ENCODE results near the gene ZNF134. TPM values are rescaled to one million over a fixed set of nuclear protein-coding genes. Genes with fewer than 3 reads are reported as not detected.

Gene ZNF134
- total RNA-seq (2014; rRNA removed; shearing (Covaris generic)) (55.7 and 79.6 TPM in 2 replicates), polyA plus RNA-seq (2016; fragmentation: Nextera tagmentation; extraction: Ambion mirVana) (13.1 and 14.6 TPM in 2 replicates)
- long read RNA-seq, full-length matches to known transcripts: 29 of 32 reads
- long read RNA-seq, partial matches to known transcripts: 0 of 32 reads
- long read RNA-seq, other reads (novel, unspliced or antisense): 3 of 32 reads

DNA sequence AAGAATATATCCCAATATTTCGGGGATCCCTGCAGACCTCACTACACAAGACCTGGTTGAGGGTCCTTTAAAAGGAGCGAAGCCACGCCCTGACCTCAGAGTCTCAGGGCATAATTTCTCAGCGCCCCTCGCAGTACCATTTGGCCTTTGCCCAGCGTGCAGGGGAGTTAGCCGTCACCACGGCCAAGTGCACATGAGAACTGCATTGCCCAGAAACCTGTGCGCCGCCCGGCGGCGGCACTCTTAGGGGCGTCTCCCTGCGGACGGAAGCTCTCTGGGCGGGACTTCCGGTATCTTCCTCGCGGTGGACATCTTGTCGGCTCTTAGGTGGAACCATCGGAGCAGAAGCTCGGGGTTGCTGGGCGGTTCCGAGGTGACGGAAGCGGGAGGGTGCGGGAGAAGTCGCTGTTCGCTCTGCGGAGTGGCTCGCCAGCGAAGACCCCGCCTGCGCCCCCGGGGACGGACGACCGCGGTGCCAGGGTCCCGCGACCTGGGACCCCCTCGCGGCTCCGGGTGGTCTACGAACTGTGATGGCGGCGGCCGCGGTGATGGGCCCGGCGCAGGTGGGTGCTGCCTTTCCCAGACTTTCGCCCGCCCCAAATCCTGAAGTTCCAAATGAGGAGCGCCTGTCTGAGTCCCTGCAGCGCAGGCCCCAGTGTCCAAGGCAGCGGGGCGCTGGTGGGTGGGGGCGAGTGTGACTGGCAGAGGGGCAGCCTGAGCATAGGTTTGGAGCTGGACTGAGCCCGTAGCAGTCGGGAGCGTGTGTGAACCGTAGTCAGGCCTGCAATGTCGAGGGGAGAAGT lies at the start of gene ZNF134:
Gene ZNF134 (plus strand): TSS at position 302 of the 803 bp plus-strand sequence. CDS start 5,227 bp downstream, outside the sequence.
- no peak for TF ChIP-seq NANOG (IDR thresholded peaks at IDR 0.05; ENCODE audit: borderline replicate concordance)
- no peak for TF ChIP-seq EZH2phosphoT487 (IDR thresholded peaks at IDR 0.05; ENCODE audit: unreplicated experiment)
- TF ChIP-seq ZNF331 (CRISPR knock-in tag; IDR thresholded peaks at IDR 0.05; ENCODE audit: low read depth): no peak
- TF ChIP-seq STAT1 (IDR thresholded peaks at IDR 0.05; ENCODE audit: unreplicated experiment): no peak
- TF ChIP-seq, protein P1, sequence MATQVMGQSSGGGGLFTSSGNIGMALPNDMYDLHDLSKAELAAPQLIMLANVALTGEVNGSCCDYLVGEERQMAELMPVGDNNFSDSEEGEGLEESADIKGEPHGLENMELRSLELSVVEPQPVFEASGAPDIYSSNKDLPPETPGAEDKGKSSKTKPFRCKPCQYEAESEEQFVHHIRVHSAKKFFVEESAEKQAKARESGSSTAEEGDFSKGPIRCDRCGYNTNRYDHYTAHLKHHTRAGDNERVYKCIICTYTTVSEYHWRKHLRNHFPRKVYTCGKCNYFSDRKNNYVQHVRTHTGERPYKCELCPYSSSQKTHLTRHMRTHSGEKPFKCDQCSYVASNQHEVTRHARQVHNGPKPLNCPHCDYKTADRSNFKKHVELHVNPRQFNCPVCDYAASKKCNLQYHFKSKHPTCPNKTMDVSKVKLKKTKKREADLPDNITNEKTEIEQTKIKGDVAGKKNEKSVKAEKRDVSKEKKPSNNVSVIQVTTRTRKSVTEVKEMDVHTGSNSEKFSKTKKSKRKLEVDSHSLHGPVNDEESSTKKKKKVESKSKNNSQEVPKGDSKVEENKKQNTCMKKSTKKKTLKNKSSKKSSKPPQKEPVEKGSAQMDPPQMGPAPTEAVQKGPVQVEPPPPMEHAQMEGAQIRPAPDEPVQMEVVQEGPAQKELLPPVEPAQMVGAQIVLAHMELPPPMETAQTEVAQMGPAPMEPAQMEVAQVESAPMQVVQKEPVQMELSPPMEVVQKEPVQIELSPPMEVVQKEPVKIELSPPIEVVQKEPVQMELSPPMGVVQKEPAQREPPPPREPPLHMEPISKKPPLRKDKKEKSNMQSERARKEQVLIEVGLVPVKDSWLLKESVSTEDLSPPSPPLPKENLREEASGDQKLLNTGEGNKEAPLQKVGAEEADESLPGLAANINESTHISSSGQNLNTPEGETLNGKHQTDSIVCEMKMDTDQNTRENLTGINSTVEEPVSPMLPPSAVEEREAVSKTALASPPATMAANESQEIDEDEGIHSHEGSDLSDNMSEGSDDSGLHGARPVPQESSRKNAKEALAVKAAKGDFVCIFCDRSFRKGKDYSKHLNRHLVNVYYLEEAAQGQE (IDR thresholded peaks at IDR 0.05; ENCODE audit: unreplicated experiment): no peak
- no peak for TF ChIP-seq EZH2 (IDR thresholded peaks at IDR 0.05; ENCODE audit: low read depth, unreplicated experiment)
- peak; percentile 85 for TF ChIP-seq POLR2AphosphoS5 (IDR thresholded peaks at IDR 0.05; ENCODE audit: low read depth)
- TF ChIP-seq, protein P2, sequence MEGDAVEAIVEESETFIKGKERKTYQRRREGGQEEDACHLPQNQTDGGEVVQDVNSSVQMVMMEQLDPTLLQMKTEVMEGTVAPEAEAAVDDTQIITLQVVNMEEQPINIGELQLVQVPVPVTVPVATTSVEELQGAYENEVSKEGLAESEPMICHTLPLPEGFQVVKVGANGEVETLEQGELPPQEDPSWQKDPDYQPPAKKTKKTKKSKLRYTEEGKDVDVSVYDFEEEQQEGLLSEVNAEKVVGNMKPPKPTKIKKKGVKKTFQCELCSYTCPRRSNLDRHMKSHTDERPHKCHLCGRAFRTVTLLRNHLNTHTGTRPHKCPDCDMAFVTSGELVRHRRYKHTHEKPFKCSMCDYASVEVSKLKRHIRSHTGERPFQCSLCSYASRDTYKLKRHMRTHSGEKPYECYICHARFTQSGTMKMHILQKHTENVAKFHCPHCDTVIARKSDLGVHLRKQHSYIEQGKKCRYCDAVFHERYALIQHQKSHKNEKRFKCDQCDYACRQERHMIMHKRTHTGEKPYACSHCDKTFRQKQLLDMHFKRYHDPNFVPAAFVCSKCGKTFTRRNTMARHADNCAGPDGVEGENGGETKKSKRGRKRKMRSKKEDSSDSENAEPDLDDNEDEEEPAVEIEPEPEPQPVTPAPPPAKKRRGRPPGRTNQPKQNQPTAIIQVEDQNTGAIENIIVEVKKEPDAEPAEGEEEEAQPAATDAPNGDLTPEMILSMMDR (conservative IDR thresholded peaks at IDR 0.05; ENCODE audit: low read depth in 2 of 2): no peak
- no peak for TF ChIP-seq ZNF114 (CRISPR knock-in tag; IDR thresholded peaks at IDR 0.05)
- peak; percentile 61; the same call in 1 of the 2 replicates for TF ChIP-seq CREB1 (CRISPR knock-in tag; IDR thresholded peaks at IDR 0.05; ENCODE audit: low read depth)
- TF ChIP-seq, protein P3, sequence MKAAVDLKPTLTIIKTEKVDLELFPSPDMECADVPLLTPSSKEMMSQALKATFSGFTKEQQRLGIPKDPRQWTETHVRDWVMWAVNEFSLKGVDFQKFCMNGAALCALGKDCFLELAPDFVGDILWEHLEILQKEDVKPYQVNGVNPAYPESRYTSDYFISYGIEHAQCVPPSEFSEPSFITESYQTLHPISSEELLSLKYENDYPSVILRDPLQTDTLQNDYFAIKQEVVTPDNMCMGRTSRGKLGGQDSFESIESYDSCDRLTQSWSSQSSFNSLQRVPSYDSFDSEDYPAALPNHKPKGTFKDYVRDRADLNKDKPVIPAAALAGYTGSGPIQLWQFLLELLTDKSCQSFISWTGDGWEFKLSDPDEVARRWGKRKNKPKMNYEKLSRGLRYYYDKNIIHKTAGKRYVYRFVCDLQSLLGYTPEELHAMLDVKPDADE (IDR thresholded peaks at IDR 0.05): peak; percentile 91
- no peak for TF ChIP-seq JUNB (IDR thresholded peaks at IDR 0.05; ENCODE audit: unreplicated experiment)
- TF ChIP-seq, protein P4, sequence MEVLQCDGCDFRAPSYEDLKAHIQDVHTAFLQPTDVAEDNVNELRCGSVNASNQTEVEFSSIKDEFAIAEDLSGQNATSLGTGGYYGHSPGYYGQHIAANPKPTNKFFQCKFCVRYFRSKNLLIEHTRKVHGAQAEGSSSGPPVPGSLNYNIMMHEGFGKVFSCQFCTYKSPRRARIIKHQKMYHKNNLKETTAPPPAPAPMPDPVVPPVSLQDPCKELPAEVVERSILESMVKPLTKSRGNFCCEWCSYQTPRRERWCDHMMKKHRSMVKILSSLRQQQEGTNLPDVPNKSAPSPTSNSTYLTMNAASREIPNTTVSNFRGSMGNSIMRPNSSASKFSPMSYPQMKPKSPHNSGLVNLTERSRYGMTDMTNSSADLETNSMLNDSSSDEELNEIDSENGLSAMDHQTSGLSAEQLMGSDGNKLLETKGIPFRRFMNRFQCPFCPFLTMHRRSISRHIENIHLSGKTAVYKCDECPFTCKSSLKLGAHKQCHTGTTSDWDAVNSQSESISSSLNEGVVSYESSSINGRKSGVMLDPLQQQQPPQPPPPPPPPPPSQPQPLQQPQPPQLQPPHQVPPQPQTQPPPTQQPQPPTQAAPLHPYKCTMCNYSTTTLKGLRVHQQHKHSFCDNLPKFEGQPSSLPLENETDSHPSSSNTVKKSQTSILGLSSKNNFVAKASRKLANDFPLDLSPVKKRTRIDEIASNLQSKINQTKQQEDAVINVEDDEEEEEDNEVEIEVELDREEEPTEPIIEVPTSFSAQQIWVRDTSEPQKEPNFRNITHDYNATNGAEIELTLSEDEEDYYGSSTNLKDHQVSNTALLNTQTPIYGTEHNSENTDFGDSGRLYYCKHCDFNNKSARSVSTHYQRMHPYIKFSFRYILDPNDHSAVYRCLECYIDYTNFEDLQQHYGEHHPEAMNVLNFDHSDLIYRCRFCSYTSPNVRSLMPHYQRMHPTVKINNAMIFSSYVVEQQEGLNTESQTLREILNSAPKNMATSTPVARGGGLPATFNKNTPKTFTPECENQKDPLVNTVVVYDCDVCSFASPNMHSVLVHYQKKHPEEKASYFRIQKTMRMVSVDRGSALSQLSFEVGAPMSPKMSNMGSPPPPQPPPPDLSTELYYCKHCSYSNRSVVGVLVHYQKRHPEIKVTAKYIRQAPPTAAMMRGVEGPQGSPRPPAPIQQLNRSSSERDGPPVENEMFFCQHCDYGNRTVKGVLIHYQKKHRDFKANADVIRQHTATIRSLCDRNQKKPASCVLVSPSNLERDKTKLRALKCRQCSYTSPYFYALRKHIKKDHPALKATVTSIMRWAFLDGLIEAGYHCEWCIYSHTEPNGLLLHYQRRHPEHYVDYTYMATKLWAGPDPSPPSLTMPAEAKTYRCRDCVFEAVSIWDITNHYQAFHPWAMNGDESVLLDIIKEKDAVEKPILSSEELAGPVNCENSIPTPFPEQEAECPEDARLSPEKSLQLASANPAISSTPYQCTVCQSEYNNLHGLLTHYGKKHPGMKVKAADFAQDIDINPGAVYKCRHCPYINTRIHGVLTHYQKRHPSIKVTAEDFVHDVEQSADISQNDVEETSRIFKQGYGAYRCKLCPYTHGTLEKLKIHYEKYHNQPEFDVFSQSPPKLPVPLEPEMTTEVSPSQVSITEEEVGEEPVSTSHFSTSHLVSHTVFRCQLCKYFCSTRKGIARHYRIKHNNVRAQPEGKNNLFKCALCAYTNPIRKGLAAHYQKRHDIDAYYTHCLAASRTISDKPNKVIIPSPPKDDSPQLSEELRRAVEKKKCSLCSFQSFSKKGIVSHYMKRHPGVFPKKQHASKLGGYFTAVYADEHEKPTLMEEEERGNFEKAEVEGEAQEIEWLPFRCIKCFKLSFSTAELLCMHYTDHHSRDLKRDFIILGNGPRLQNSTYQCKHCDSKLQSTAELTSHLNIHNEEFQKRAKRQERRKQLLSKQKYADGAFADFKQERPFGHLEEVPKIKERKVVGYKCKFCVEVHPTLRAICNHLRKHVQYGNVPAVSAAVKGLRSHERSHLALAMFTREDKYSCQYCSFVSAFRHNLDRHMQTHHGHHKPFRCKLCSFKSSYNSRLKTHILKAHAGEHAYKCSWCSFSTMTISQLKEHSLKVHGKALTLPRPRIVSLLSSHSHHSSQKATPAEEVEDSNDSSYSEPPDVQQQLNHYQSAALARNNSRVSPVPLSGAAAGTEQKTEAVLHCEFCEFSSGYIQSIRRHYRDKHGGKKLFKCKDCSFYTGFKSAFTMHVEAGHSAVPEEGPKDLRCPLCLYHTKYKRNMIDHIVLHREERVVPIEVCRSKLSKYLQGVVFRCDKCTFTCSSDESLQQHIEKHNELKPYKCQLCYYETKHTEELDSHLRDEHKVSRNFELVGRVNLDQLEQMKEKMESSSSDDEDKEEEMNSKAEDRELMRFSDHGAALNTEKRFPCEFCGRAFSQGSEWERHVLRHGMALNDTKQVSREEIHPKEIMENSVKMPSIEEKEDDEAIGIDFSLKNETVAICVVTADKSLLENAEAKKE (CRISPR knock-in tag; IDR thresholded peaks at IDR 0.05): no peak
- no peaks in the 10 kb centered on the region; the same call in 1 of the 2 replicates for H4K20me1 ChIP-seq (replicated peaks; ENCODE audit: insufficient read depth)
- H3K27me3 ChIP-seq (ENCODE audit: insufficient read depth): no peaks in the 10 kb centered on the region
- 0 out of 2 replicates have a peak, but pooled peaks cover 3% of the 10 kb centered on the region for H3K4me1 ChIP-seq (ENCODE audit: insufficient read depth)
- H2AFZ ChIP-seq: peak within 1 kb of the TSS; percentile 93
- peaks cover 36% of the 10 kb centered on the region for H3K36me3 ChIP-seq (ENCODE audit: insufficient read depth)
- peaks cover 55% of the 10 kb centered on the region for H3K9me3 Mint-ChIP-seq
- peaks cover 50% of the 10 kb centered on the region for H3K79me2 ChIP-seq (replicated peaks; ENCODE audit: insufficient read depth)
- H3K4me1 Mint-ChIP-seq: peaks cover 8% of the 10 kb centered on the region; the same call in 1 of the 3 replicates
- peaks cover 20% of the 10 kb centered on the region for H3K27me3 Mint-ChIP-seq (ENCODE audit: insufficient read depth, low read depth, poor library complexity)
- peak within 1 kb of the TSS; percentile 100 for H3K4me3 ChIP-seq
- peaks cover 52% of the 10 kb centered on the region for H3K36me3 Mint-ChIP-seq (ENCODE audit: low read depth)
- H3K9me2 ChIP-seq (ENCODE audit: insufficient read depth): peaks cover 29% of the 10 kb centered on the region
- DNase-seq (ENCODE audit: low spot score) (peak; percentile 97), ATAC-seq (peak; percentile 99)
- peak within 1 kb of the TSS; percentile 89 for H3K27ac Mint-ChIP-seq
- peak within 1 kb of the TSS; percentile 66; the same call in 1 of the 2 replicates for H3K27ac ChIP-seq (ENCODE audit: low read depth)
- H3K4me3 Mint-ChIP-seq: peak within 1 kb of the TSS; percentile 95
- no peaks in the 10 kb centered on the region for H3F3A ChIP-seq (replicated peaks; ENCODE audit: low read depth)
- H3K4me2 ChIP-seq: peak within 1 kb of the TSS; percentile 97
